GM21619 (cell line): ENCODE measurements around the gene FTO.

Experiments used
- ATAC-seq: cut with Tn5 transposase; IDR thresholded peaks from one replicate; pipeline ENCODE4 v1.9.1; 2021; ENCODE audit not compliant: unreplicated experiment

The FTO gene

GRCh38 chr16:53924331-53925106, 220.6 kb downstream of the FTO start:
- no peak for ATAC-seq

- ATAC-seq, result no peak
Measured at GRCh38 chr16:53925107-53925410, 221.1 kb downstream of the FTO start.

GRCh38 chr16:53925526-53925925, 221.6 kb downstream of the FTO start:
- no peak for ATAC-seq

GRCh38 chr16:53926209-53926608, 222.3 kb downstream of the FTO start:
- ATAC-seq, result no peak

GRCh38 chr16:53932975-53933374, 229.0 kb downstream of the FTO start:
- no peak for ATAC-seq

GRCh38 chr16:53933407-53933806, 229.5 kb downstream of the FTO start:
- ATAC-seq, result no peak

- no peak for ATAC-seq
Measured at GRCh38 chr16:53936052-53936451, 232.1 kb downstream of the FTO start.

GRCh38 chr16:53936529-53936928, 232.6 kb downstream of the FTO start:
- no peak for ATAC-seq

GRCh38 chr16:53937161-53937880, 233.4 kb downstream of the FTO start:
- ATAC-seq, result no peak

GRCh38 chr16:53944025-53944424, 240.1 kb downstream of the FTO start:
- no peak for ATAC-seq

GRCh38 chr16:53945996-53946395, 242.0 kb downstream of the FTO start:
- ATAC-seq, result no peak

- ATAC-seq, result no peak
Measured at GRCh38 chr16:53946746-53947386, 242.9 kb downstream of the FTO start.

GRCh38 chr16:53947642-53948041, 243.7 kb downstream of the FTO start:
- ATAC-seq, result no peak

- ATAC-seq, result no peak
Measured at GRCh38 chr16:53948326-53948725, 244.4 kb downstream of the FTO start.

GRCh38 chr16:53948734-53949430, 244.9 kb downstream of the FTO start:
- no peak for ATAC-seq

- ATAC-seq, result peak; percentile 62
Measured at GRCh38 chr16:53949715-53950410, 245.9 kb downstream of the FTO start.

- no peak for ATAC-seq
Measured at GRCh38 chr16:53950677-53951076, 246.7 kb downstream of the FTO start.

GRCh38 chr16:53952215-53953208, 248.6 kb downstream of the FTO start:
- ATAC-seq, result peak; percentile 70

GRCh38 chr16:53953336-53953735, 249.4 kb downstream of the FTO start:
- no peak for ATAC-seq
